HG03108 (cell line): ENCODE measurements around the gene NCCRP1.

Experiments used
- ATAC-seq: cut with Tn5 transposase; IDR thresholded peaks from one replicate; pipeline ENCODE4 v1.9.1; 2021; ENCODE audit warnings: moderate library complexity; ENCODE audit not compliant: unreplicated experiment

The NCCRP1 gene

DNA sequence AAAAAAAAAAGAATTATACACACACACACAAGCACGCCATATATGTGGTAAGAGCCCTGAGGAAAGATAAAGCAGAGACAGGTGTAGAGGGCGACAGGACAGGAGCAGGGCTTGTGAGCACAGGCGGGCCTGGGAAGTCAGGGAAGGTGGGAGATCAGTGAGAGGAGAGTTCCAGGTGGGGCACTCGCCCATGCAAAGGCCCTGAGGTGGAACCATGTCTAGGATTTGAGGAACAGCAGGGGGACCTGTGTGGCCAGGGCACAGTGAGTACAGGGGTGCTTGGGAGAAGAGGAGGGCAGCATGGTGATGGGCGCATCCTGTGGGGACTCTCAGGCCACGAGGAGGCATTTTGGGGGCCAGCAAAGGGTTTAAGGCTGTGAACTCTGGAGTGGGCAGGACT lies 32.5 kb upstream of the NCCRP1 start:
- no peak for ATAC-seq

- ATAC-seq = no peak
Measured at GRCh38 chr19:39165857-39166256, 30.9 kb upstream of the NCCRP1 start.

DNA sequence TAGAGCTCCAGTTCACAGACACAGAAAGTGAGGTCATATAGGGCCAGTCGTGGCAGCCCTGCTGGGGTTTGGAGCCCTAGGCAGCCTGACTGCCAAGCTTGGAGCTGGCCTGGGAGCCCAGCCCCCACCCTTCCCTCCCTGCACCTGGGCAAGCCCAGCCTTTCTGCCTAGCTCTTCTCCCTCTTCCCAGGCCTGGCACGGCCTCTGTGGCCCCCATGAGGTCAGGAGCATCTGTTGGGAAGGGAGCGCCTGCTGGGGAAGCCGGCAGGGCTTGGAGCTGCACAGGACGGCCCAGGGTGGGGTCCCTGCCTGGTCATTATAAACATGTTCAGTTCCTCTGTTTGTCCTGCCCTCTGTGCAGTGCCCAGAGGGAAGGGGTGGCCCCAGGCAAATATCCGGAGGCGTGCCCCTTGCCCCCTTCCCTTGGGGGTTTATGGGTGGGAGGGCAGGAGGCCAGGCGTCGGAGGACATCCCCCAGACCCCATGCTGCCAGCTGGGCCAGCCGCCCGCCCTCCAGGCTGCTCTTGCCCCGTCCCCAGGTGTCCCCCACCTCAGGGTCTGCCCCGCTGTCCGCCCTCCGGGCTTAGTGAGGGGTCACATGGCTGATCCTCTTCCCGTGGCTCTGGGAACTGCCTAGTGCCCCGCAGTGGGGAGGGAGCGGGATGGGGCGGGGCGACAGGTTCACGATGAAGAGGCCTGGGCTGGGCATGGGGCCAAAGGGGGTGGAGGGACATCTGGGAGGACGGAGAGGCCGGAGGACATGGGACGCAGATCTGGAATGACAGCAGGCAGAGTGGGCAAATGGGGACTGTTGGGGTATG lies 30.0 kb upstream of the NCCRP1 start:
- no peak for ATAC-seq

DNA sequence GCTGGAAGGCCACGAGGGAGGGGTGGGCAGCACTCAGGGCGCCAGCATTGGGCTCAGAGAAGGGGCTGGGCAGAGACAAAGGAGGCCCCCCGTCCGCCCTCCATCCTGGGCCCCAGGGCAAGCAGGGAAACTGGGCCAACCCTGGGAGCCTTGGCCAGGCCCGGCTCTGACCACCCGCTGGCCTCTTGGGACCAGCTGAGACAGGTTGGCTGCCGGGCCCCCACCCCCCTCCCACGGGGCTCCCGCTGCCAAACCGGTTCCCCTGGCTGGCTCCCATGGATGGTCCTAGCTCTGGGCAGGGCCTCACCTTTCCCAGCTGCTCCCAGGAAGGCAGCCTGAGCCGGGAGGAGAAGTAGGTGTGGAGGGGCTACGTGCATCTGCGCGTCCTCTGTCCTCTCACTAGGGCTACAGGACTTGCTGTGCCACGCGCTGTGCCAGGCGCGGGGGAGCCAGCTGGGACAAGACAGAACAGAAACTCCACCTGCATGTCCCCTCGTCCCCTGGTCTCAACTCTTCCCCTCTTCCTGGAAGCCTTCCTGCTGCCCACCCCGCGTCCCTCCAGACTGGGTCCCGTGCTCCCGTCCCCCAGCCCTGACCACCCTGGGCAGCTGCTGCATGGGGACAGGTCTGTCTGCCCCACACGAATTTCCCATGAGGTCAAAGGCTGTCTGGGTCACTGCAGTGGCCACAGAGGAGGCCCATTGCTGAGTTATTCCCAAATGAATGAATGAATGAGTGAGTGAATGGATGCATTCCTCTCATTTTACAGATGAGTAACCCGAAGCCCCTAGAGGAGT lies 29.1 kb upstream of the NCCRP1 start:
- ATAC-seq = no peak

- no peak for ATAC-seq
Measured at GRCh38 chr19:39168258-39169142, 28.3 kb upstream of the NCCRP1 start.

DNA sequence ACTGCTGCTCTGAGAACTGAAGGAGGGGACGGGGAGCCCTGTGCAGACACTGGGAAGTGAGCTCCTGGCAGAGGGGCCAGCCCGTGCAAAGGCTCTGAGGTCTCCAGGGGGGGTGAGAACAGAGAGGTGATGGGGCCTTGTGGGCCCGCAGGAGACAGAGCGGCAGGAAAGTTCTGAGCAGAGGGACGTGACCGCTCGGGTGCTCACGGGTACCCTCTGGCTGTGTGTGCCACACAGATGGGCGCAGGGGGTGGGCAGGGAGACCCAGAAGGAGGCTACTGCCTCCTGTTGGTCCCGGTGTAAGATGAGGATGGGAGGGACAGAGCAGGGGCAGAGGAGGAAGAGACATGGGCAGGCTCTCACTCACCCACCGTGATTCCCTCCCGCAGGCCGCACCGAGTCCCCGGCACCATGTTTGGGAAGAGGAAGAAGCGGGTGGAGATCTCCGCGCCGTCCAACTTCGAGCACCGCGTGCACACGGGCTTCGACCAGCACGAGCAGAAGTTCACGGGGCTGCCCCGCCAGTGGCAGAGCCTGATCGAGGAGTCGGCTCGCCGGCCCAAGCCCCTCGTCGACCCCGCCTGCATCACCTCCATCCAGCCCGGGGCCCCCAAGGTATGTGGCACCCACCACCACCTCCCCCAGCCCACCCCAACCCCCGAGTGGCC lies 27.5 kb upstream of the NCCRP1 start:
- ATAC-seq = no peak

- no peak for ATAC-seq
Measured at GRCh38 chr19:39170386-39171231, 26.2 kb upstream of the NCCRP1 start.

GRCh38 chr19:39171479-39172465 lies 25.0 kb upstream of the NCCRP1 start:
- no peak for ATAC-seq

DNA sequence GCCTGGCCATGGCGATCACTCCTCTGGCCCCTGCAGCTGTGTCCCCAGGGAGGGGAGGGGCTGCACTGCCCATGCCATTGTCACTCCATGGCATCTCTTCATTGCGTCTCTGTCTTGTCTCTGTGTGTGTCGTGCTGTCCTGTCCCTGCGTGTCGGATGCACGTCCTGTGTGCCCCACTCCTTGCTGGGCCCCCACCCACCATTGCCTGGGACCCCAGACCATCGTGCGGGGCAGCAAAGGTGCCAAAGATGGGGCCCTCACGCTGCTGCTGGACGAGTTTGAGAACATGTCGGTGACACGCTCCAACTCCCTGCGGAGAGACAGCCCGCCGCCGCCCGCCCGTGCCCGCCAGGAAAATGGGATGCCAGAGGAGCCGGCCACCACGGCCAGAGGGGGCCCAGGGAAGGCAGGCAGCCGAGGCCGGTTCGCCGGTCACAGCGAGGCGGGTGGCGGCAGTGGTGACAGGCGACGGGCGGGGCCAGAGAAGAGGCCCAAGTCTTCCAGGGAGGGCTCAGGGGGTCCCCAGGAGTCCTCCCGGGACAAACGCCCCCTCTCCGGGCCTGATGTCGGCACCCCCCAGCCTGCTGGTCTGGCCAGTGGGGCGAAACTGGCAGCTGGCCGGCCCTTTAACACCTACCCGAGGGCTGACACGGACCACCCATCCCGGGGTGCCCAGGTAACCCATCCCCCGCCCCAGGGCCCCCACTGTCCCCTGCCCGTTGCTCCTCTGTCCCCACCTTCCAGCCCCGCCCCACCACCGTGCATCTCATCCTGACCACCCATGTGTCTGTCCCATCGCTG lies 23.9 kb upstream of the NCCRP1 start:
- ATAC-seq = no peak

DNA sequence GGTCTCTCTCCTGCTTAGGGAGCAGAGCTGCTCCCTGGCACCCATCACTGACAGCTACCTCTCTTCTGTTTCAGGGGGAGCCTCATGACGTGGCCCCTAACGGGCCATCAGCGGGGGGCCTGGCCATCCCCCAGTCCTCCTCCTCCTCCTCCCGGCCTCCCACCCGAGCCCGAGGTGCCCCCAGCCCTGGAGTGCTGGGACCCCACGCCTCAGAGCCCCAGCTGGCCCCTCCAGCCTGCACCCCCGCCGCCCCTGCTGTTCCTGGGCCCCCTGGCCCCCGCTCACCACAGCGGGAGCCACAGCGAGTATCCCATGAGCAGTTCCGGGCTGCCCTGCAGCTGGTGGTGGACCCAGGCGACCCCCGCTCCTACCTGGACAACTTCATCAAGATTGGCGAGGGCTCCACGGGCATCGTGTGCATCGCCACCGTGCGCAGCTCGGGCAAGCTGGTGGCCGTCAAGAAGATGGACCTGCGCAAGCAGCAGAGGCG lies 23.2 kb upstream of the NCCRP1 start:
- no peak for ATAC-seq

DNA sequence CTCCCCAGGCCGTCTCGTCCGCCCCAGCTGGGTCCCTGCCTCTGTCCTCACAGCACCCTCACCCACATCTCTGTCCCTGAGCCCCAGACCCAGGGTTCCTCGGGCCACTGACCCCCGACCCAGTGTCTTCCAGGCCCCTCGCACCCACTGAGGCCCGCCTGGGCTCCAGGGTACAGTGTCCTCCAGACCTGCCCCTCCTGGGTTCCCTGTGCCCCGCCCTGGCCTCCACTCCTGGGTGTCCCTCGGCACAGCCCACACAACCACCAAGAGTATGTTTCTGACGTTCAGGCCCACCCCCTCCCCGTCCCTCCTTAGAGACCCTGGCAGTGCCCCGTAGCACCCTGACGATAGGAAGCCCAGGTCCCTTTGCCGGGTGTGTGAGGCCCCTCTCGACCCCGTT lies 22.6 kb upstream of the NCCRP1 start:
- no peak for ATAC-seq

DNA sequence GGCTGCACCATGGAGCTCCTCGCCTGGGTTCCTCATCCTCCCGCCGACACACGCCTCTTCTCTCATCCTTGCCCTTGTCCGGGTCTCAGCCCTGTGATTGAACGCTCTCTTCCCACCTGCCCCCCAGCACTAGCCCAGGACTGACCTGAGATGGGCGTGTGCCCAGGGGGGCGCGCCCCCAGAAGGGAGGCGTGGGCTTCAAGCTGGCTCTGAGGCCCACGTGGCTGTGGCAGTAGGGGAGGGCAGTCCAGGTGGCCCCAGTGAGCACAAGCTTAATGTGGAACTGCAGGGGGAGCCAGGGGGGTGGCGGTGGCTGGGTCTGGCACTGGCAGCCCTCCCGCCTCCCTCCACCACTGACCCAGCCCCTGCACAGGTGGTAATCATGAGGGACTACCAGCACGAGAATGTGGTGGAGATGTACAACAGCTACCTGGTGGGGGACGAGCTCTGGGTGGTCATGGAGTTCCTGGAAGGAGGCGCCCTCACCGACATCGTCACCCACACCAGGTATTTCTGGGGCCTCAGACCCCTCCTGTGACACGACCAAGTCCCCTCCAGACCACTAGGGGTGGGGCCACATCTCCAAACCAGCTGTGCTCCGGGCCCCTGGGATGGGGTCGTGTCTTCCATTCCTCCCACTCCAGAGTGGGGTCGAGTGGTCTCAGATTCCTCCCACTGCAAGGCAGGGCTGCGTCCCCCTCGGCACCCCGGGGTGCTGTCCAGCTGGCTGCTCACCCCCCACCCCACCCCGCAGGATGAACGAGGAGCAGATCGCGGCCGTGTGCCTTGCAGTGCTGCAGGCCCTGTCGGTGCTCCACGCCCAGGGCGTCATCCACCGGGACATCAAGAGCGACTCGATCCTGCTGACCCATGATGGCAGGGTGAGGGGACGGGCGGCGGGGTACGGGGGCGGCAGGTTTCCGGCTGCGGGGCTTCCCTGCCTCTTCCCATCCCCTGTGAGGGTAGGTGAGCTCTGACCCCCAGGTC lies 21.9 kb upstream of the NCCRP1 start:
- ATAC-seq = no peak

DNA sequence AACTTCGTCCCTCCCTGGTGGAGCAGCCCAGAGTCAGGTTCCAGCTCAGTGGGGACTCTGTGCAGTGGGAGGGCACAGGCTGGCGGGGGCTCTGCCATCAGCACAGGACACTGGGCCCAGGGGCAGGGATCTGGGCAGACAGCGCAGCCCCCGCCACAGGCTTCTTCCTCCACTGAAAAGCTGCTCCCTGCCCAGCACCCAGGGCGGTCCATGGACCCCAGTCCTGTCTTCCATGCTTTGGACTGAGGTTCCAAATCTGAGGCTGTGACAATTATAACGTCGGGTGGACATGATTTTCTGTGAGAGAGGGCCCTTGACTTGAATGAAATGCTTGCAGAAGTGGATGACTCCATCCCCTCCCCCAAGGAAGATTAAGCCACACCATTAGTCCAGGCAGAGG lies 21.2 kb upstream of the NCCRP1 start:
- no peak for ATAC-seq

DNA sequence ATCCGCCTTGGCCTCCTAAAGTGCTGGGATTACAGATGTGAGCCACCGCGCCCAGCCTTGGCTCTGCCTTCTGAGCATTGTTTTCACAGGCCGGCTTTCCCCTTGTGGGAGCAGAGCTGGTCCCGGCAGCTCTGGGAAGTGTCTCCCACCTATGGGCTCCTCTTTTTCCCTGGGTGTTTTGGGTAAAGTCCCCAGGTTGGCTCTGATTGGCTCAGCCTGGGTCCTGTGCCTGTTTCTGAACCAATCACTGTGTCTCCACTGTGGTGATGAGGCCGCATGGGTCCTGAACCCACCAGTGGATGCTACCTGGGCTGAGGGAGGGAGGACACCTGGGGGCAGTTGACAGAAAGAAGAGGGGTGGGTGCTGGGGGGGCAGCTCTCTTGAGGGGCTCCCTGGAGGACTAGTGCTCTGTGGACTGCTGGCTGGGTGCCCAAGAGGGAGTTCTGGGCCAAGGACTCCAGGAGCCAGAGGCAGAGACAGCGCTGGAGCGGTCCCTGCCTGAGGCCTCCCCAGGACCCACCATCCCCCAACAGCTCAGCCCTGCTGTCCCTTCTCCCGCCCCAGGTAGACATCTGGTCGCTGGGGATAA lies 19.6 kb upstream of the NCCRP1 start:
- no peak for ATAC-seq

GRCh38 chr19:39177736-39178135 lies 19.0 kb upstream of the NCCRP1 start:
- no peak for ATAC-seq
